Gastroesophageal sphincter (tissue), 4 donors: ENCODE results near the gene NCAPG. TPM values are rescaled to one million over a fixed set of nuclear protein-coding genes. Genes with fewer than 3 reads are reported as not detected.

ENCODE experiments used
- ATAC-seq: fragments of 150-250 bp; one replicate; pipeline ENCODE4 v1.9.1; 2016; ENCODE audit warnings: mild to moderate bottlenecking, moderate library complexity
- H3K27ac ChIP-seq, 4 donors: fragments of 200-600 bp; sonication (generic) in 3 of 4; 1 replicate in 3 of 4; 2 replicates in 1 of 4; pipeline ENCODE4 v1.5.1; 2016 to 2019
- H3K27me3 ChIP-seq: fragments of 200-600 bp; sonication (generic); one replicate; pipeline ENCODE4 v1.5.1; 2019
- H3K36me3 ChIP-seq, 2 donors: fragments of 200-600 bp; sonication (generic); one replicate each; pipeline ENCODE4 v1.5.1; 2019; ENCODE audit warnings: control low read depth in 1 of 2
- H3K4me1 ChIP-seq, 3 donors: fragments of 200-600 bp; sonication (generic); 1 replicate in 2 of 3; 2 replicates in 1 of 3; pipeline ENCODE4 v1.5.1; 2016 to 2019; ENCODE audit warnings: control low read depth in 2 of 3
- H3K4me3 ChIP-seq, 2 donors: fragments of 200-600 bp; sonication (generic); one replicate each; pipeline ENCODE4 v1.5.1; 2019; ENCODE audit warnings: mild to moderate bottlenecking in 1 of 2, moderate library complexity in 1 of 2
- H3K9me3 ChIP-seq, 3 donors: fragments of 200-600 bp; sonication (generic); one replicate each; pipeline ENCODE4 v1.5.1; 2017 to 2019; ENCODE audit warnings: control low read depth in 2 of 3
- CTCF ChIP-seq, 4 experiments: fragments of 200-600 bp in 2 of 4; fragments of 450-650 bp in 2 of 4; sonication (generic) in 1 of 4; IDR thresholded peaks; one replicate each; pipeline ENCODE4 v1.5.1; 2017 to 2019; ENCODE audit warnings: antibody characterized with exemption in 4 of 4, mild to moderate bottlenecking in 2 of 4, moderate library complexity in 2 of 4
- EP300 ChIP-seq: sonication (generic); formaldehyde crosslinking; IDR thresholded peaks from one replicate; pipeline ENCODE4 v1.6.1; 2017; ENCODE audit warnings: antibody characterized with exemption, mild to moderate bottlenecking
- POLR2A ChIP-seq, 2 donors: fragments of 450-650 bp; IDR thresholded peaks; one replicate each; pipeline ENCODE4 v1.6.1; 2017; ENCODE audit warnings: antibody characterized with exemption in 2 of 2, mild to moderate bottlenecking in 2 of 2, moderate library complexity in 1 of 2
- POLR2AphosphoS5 ChIP-seq: sonication (generic); formaldehyde crosslinking; IDR thresholded peaks from one replicate; pipeline ENCODE4 v1.6.1; 2017; ENCODE audit warnings: antibody characterized with exemption
- WGBS, 2 donors: methylation state at CpG; one replicate each; pipeline ENCODE4 v1.1.5; 2018; ENCODE audit warnings: low coverage in 1 of 2; 5-methylcytosine and 5-hydroxymethylcytosine counted together
- total RNA-seq, 4 donors: library from RNA; depleted of rRNA; stranded (reverse); fragments of >200 nt; gene quantifications; one replicate each; pipeline ENCODE4 v1.1.0, GENCODE V29; 2016

The NCAPG gene
- total RNA-seq, 4 donors from 2014 or later, result 1.4 to 3.0 TPM; not detected in 2

- Histone ChIP-seq H3K4me3 (no peak overlapping the region), H3K4me1 (no peaks in the 10 kb centered on the region), H3K27ac (no peak overlapping the region), H3K36me3 (peaks cover 0 to 5% of the 10 kb centered on the region in 2 donors), H3K9me3 (peaks cover 0 to 3% (median 0%) of the 10 kb centered on the region in 3 donors), H3K27me3 (no peaks in the 10 kb centered on the region)
- no peak for TF ChIP-seq CTCF (IDR thresholded peaks at IDR 0.05)
- TF ChIP-seq POLR2AphosphoS5, result no peak
- no peak for TF ChIP-seq EP300
- no peak for TF ChIP-seq POLR2A (IDR thresholded peaks at IDR 0.05)
- no peak for ATAC-seq
Measured at GRCh38 chr4:17788956-17789355, 21.8 kb upstream of the NCAPG start.

GRCh38 chr4:17794730-17795129, 16.0 kb upstream of the NCAPG start:
- no peak for ATAC-seq
- WGBS, 2 donors, result 67 to 88% methylated on average over 1 of the region's 1 CpG

GRCh38 chr4:17797808-17798207, 13.0 kb upstream of the NCAPG start:
- 100% methylated on average over 1 of the region's 1 CpG; no CpG with 5 or more reads in 1 of the 2 donors for WGBS, 2 donors
- Histone ChIP-seq H3K4me1 (no peaks in the 10 kb centered on the region), H3K36me3 (peaks cover 0 to 54% of the 10 kb centered on the region in 2 donors), H3K27me3 (no peaks in the 10 kb centered on the region), H3K9me3 (no peaks in the 10 kb centered on the region), H3K27ac (no peak overlapping the region), H3K4me3 (no peak overlapping the region)
- TF ChIP-seq POLR2A (IDR thresholded peaks at IDR 0.05) (no peak), EP300 (no peak), POLR2AphosphoS5 (no peak), CTCF (IDR thresholded peaks at IDR 0.05) (no peak)
- no peak for ATAC-seq

More at GRCh38 chr4:17794730-17795129, 16.0 kb upstream of the NCAPG start:
- Histone ChIP-seq H3K9me3 (peaks cover 0 to 3% (median 0%) of the 10 kb centered on the region in 3 donors), H3K36me3 (peaks cover 0 to 31% of the 10 kb centered on the region in 2 donors), H3K4me3 (no peak overlapping the region), H3K27me3 (no peaks in the 10 kb centered on the region), H3K27ac (no peak overlapping the region), H3K4me1 (no peaks in the 10 kb centered on the region)
- no peak for TF ChIP-seq EP300
- no peak for TF ChIP-seq POLR2A (IDR thresholded peaks at IDR 0.05)
- TF ChIP-seq CTCF (IDR thresholded peaks at IDR 0.05), result no peak
- TF ChIP-seq POLR2AphosphoS5, result no peak

GRCh38 chr4:17805580-17806155, 5.1 kb upstream of the NCAPG start:
- peaks cover 0 to 43% of the 10 kb centered on the region in 2 donors for H3K36me3 ChIP-seq
- H3K27me3 ChIP-seq, result no peaks in the 10 kb centered on the region
- H3K4me1 ChIP-seq, result peaks cover 6 to 45% (median 29%) of the 10 kb centered on the region in 3 donors
- 65 to 93% methylated on average over 2 to 3 of the region's 3 CpGs for WGBS, 2 donors
- TF ChIP-seq CTCF (IDR thresholded peaks at IDR 0.05) (no peak), POLR2AphosphoS5 (no peak), POLR2A (IDR thresholded peaks at IDR 0.05) (no peak), EP300 (no peak)
- no peak overlapping the region for H3K27ac ChIP-seq
- H3K9me3 ChIP-seq, result no peaks in the 10 kb centered on the region
- no peak for ATAC-seq
- H3K4me3 ChIP-seq, result no peak overlapping the region

- H3K27me3 ChIP-seq, result no peaks in the 10 kb centered on the region
- H3K4me1 ChIP-seq, result peaks cover 6 to 54% (median 34%) of the 10 kb centered on the region in 3 donors
- no peak for TF ChIP-seq CTCF (IDR thresholded peaks at IDR 0.05)
- no peaks in the 10 kb centered on the region for H3K9me3 ChIP-seq
- peak overlapping the region; percentile 35 to 89 for H3K4me3 ChIP-seq
- H3K36me3 ChIP-seq, result peaks cover 0 to 25% of the 10 kb centered on the region in 2 donors
- H3K27ac ChIP-seq, result peak overlapping the region in 2 of 4 donors; percentile 20 to 98
- no peak for ATAC-seq
- WGBS, 2 donors, result 10 to 12% methylated on average over 5 to 6 of the region's 6 CpGs
Measured at GRCh38 chr4:17807446-17807845, 3.3 kb upstream of the NCAPG start.
